Suprapubic skin (tissue), 4 donors: ENCODE measurements around the gene ADGRG1. TPM values are rescaled to one million over a fixed set of nuclear protein-coding genes. Genes with fewer than 3 reads are reported as not detected.

Experiments used
- DNase-seq, 2 donors: peaks; one replicate each; pipeline ENCODE4 v3.0.0-alpha.2; 2019; ENCODE audit warnings: low spot score in 2 of 2
- H3K27ac ChIP-seq: fragments of 200-600 bp; sonication (generic); one replicate; pipeline ENCODE4 v1.5.1; 2019
- H3K27me3 ChIP-seq: fragments of 200-600 bp; sonication (generic); one replicate; pipeline ENCODE4 v1.5.1; 2019
- H3K36me3 ChIP-seq: fragments of 200-600 bp; sonication (generic); one replicate; pipeline ENCODE4 v1.5.1; 2019
- H3K4me1 ChIP-seq: fragments of 200-600 bp; sonication (generic); one replicate; pipeline ENCODE4 v1.5.1; 2019
- H3K4me3 ChIP-seq: fragments of 200-600 bp; sonication (generic); one replicate; pipeline ENCODE4 v1.5.1; 2019; ENCODE audit warnings: mild to moderate bottlenecking
- H3K9me3 ChIP-seq: fragments of 200-600 bp; sonication (generic); one replicate; pipeline ENCODE4 v1.5.1; 2019
- EP300 ChIP-seq: sonication (generic); formaldehyde crosslinking; IDR thresholded peaks from one replicate; pipeline ENCODE4 v1.6.1; 2017; ENCODE audit warnings: antibody characterized with exemption
- POLR2A ChIP-seq, 2 donors: fragments of 450-650 bp; IDR thresholded peaks; one replicate each; pipeline ENCODE4 v1.6.1; 2017; ENCODE audit warnings: antibody characterized with exemption in 2 of 2, mild to moderate bottlenecking in 2 of 2, moderate library complexity in 2 of 2
- POLR2AphosphoS5 ChIP-seq, 3 donors: sonication (generic); formaldehyde crosslinking; IDR thresholded peaks; one replicate each; pipeline ENCODE4 v1.6.1; 2017; ENCODE audit warnings: antibody characterized with exemption in 3 of 3
- WGBS: methylation state at CpG from one replicate; pipeline ENCODE4 v1.1.5; 2018; 5-methylcytosine and 5-hydroxymethylcytosine counted together
- total RNA-seq, 4 donors: library from RNA; depleted of rRNA; stranded (reverse); fragments of >200 nt; gene quantifications; one replicate each; pipeline ENCODE4 v1.1.0, GENCODE V29; 2016
- TF ChIP-seq, protein P1 (sequence below), 2 donors: fragments of 200-600 bp in 1 of 2; fragments of 450-650 bp in 1 of 2; sonication (generic) in 1 of 2; IDR thresholded peaks; one replicate each; pipeline ENCODE4 v1.5.1; 2016 to 2019; ENCODE audit warnings: antibody characterized with exemption in 2 of 2, mild to moderate bottlenecking in 1 of 2, moderate library complexity in 1 of 2

The ADGRG1 gene
- total RNA-seq, 4 donors from 2014 or later = 107 to 202 (median 139) TPM

DNA sequence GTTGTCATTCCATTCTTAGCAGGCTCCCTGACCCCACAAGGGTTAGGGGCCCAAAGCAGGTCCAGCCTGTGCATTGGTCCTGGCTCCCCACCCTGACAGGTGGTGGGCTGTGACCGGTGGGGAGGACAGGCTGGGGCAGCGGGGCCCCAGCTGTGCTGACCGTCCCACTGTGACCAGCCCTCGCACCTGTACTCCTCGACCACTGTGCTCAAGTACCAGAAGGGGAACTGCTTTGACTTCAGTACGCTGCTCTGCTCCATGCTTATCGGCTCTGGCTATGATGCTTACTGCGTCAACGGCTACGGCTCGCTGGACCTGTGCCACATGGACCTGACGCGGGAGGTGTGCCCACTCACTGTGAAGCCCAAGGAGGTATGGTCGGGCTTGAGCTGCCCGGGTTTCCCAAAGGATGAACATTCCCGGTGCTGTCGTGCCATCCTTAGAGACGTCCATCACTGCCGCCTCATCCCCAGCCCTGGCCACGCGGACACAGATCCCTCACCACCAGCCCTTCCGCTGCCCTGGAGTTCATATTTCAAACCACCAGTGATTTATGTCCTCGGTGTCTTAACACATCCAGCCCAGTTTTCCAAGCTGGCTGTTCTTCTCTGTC is 73.4 kb downstream of the ADGRG1 start:
- no peaks in the 10 kb centered on the region for H3K27me3 ChIP-seq
- H3K27ac ChIP-seq = no peak overlapping the region
- peak in 1 of 2 donors; percentile 52 for DNase-seq
- no peaks in the 10 kb centered on the region for H3K4me1 ChIP-seq
- 71% methylated on average over 14 of the region's 23 CpGs for WGBS
- no peak overlapping the region for H3K4me3 ChIP-seq
- TF ChIP-seq POLR2A (IDR thresholded peaks at IDR 0.05) = no peak
- no peak for TF ChIP-seq EP300
- no peak for TF ChIP-seq POLR2AphosphoS5 (IDR thresholded peaks at IDR 0.05)
- TF ChIP-seq, protein P1, sequence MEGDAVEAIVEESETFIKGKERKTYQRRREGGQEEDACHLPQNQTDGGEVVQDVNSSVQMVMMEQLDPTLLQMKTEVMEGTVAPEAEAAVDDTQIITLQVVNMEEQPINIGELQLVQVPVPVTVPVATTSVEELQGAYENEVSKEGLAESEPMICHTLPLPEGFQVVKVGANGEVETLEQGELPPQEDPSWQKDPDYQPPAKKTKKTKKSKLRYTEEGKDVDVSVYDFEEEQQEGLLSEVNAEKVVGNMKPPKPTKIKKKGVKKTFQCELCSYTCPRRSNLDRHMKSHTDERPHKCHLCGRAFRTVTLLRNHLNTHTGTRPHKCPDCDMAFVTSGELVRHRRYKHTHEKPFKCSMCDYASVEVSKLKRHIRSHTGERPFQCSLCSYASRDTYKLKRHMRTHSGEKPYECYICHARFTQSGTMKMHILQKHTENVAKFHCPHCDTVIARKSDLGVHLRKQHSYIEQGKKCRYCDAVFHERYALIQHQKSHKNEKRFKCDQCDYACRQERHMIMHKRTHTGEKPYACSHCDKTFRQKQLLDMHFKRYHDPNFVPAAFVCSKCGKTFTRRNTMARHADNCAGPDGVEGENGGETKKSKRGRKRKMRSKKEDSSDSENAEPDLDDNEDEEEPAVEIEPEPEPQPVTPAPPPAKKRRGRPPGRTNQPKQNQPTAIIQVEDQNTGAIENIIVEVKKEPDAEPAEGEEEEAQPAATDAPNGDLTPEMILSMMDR (IDR thresholded peaks at IDR 0.05) = no peak
- H3K9me3 ChIP-seq = no peaks in the 10 kb centered on the region
- no peaks in the 10 kb centered on the region for H3K36me3 ChIP-seq

DNA sequence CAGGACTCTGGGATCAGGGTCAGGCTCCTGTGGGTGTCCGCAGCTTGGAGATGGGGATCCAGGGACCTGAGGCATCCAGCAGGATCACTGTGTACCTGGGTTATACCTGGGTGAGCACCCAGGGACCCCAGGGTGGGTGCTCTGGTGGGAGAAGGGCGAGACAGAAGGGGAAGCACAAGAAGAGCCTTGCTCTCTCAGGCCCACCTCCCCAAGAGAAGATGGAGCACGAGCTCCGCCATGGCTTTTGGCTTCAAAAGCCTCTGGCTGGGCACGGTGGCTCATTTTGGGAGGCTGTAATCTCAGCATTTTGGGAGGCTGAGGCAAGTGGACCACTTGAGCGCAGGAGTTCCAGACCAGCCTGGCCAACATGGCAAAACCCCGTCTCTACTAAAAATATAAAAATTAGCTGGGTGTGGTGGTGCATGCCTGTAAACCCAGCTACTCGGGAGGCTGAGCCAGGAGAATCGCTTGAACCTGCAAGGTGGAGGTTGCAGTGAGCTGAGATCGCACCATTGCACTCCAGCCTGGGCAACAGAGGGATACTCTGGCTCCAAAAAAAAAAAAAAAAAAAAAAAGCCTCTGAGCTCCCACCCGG is 75.1 kb downstream of the ADGRG1 start:
- no peaks in the 10 kb centered on the region for H3K36me3 ChIP-seq
- no peaks in the 10 kb centered on the region for H3K4me1 ChIP-seq
- TF ChIP-seq POLR2AphosphoS5 (IDR thresholded peaks at IDR 0.05) (no peak), POLR2A (IDR thresholded peaks at IDR 0.05) (no peak), EP300 (no peak)
- TF ChIP-seq, protein P1 (IDR thresholded peaks at IDR 0.05) = no peak
- WGBS = 88% methylated on average over 11 of the region's 11 CpGs
- H3K27me3 ChIP-seq = no peaks in the 10 kb centered on the region
- no peak overlapping the region for H3K27ac ChIP-seq
- peak in 1 of 2 donors; percentile 31 for DNase-seq
- no peaks in the 10 kb centered on the region for H3K9me3 ChIP-seq
- no peak overlapping the region for H3K4me3 ChIP-seq

DNA sequence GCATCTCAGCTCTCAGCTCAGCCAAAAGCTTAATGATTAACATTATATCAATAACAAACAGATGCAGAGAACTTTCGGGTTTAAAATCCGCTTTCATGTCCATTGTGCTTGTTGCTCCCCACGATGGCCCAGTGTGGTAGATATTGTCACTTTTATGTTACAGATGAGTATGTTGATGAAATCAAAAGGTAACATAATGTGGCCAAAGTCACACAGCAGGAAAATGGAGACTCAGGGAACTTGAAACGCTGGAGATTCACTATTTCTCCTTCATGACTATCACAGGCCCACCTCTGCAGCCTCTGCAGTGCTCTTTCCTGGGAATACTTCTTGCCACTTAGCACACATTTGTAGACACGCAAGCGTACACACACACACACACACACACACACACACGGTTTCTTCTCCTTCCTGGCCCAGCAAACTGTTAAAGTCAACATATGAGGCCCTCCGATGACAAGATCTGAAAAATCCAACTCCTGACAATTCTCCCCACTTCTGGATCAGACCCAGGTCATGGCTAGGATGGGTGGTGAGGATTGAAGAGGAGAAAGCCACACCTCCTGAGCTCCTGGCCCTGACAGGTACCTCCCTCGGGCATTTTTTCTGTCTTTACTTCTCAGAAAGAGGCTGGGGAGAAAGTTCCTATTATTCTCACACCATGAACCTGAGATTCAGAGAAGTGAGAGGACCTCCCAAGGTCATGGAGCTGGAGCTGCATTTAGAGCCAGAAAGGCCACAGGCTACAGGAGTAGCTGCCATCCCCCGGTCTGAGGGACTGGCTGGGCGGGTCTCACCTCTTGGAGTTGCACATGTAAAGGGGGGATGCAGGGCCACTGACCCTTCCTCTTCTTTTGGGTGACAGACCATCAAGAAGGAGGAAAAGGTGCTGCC is 75.8 kb downstream of the ADGRG1 start:
- Histone ChIP-seq H3K9me3 (no peaks in the 10 kb centered on the region), H3K27ac (no peak overlapping the region), H3K4me3 (no peak overlapping the region), H3K4me1 (no peaks in the 10 kb centered on the region), H3K36me3 (no peaks in the 10 kb centered on the region), H3K27me3 (no peaks in the 10 kb centered on the region)
- no peak for TF ChIP-seq POLR2A (IDR thresholded peaks at IDR 0.05)
- WGBS = 64% methylated on average over 11 of the region's 11 CpGs
- DNase-seq = peak in 1 of 2 donors; percentile 49

DNA sequence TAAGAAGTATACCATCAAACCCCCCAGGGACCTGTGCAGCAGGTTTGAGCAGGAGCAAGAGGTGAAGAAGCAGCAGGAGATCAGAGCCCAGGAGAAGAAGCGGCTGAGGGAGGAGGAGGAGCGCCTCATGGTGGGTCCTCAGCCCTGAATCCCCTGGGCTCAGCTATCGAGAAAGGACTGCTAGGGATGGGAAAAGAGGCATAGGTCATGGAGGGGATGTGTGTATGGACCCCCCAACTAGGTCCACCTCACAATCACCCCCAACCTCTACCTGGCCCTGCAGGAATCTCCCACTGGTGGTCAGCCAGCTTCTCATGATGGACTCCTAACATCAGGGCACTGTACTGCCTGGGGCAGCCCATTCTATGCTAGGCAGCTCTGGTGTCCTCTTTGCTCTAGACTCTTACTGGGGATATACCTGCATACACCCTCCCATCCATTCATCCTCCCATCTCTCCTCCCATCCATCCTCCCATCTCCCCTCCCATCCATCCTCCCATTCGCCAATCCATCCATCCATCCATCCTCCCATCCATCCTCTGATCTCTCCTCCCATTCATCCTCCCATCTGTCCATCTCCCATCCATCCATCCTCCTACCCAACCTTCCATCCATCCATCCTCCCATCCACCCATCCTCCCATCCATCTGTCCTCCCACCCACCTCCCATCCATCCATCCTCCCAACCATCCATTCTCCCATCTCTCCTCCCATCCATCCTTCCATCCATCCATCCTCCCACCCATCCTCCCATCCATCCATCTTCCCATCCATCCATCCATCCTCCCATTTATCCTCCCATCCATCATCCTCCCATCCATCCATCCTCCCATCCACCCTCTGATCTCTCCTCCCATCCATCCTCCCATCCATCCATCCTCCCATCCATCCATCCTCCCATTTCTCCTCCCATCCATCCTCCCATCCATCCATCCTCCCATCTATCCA is 76.7 kb downstream of the ADGRG1 start:
- WGBS = 87% methylated on average over 4 of the region's 4 CpGs
- Histone ChIP-seq H3K9me3 (no peaks in the 10 kb centered on the region), H3K27me3 (no peaks in the 10 kb centered on the region), H3K27ac (no peak overlapping the region), H3K4me1 (no peaks in the 10 kb centered on the region), H3K36me3 (no peaks in the 10 kb centered on the region), H3K4me3 (no peak overlapping the region)
- peak in 1 of 2 donors; percentile 22 for DNase-seq
- TF ChIP-seq EP300 = no peak
- TF ChIP-seq POLR2A (IDR thresholded peaks at IDR 0.05) = no peak
- TF ChIP-seq POLR2AphosphoS5 (IDR thresholded peaks at IDR 0.05) = no peak
- TF ChIP-seq, protein P1 (IDR thresholded peaks at IDR 0.05) = no peak

DNA sequence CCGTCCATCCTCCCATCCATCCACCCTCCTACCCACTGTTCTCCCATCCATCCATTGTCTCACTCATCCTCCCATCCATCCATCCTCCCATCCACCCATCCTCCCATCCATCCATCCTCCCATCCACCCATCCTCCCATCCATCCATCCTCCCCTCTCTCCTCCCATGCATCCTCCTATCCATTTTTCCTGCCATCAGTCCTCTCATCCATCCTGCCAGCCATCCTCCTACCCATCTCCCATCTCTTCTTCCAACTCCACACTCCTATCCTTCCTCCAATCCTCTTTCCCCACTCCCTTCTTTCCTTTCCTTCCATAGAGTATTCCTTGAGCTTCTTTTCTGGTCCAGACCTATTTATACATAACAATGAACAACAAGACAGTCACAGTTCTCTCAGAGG is 78.3 kb downstream of the ADGRG1 start:
- no peak for DNase-seq
- TF ChIP-seq POLR2AphosphoS5 (IDR thresholded peaks at IDR 0.05) (no peak), POLR2A (IDR thresholded peaks at IDR 0.05) (no peak), EP300 (no peak)
- TF ChIP-seq, protein P1 (IDR thresholded peaks at IDR 0.05) = no peak
- no peak overlapping the region for H3K4me3 ChIP-seq
- no peaks in the 10 kb centered on the region for H3K9me3 ChIP-seq
- H3K36me3 ChIP-seq = no peaks in the 10 kb centered on the region
- WGBS = 73% methylated on average over 1 of the region's 1 CpG
- H3K27ac ChIP-seq = no peak overlapping the region
- H3K27me3 ChIP-seq = no peaks in the 10 kb centered on the region
- H3K4me1 ChIP-seq = no peaks in the 10 kb centered on the region
